Transverse colon (tissue), 3 donors: ENCODE data around the gene TGFB1I1.

Experiments used
- EP300 ChIP-seq: sonication (generic); formaldehyde crosslinking; IDR thresholded peaks from one replicate; pipeline ENCODE4 v1.6.1; 2017; ENCODE audit warnings: antibody characterized with exemption, low read depth
- TF ChIP-seq, protein P1 (sequence below), 5 experiments: fragments of 200-600 bp in 3 of 5; fragments of 450-650 bp in 2 of 5; sonication (generic) in 3 of 5; IDR thresholded peaks; 1 replicate in 2 of 5; 2 replicates in 3 of 5; pipeline ENCODE4 v1.5.1; 2016 to 2017; ENCODE audit warnings: antibody characterized with exemption in 5 of 5, inconsistent platforms in 3 of 5, mild to moderate bottlenecking in 2 of 5, moderate library complexity in 1 of 5

DNA sequence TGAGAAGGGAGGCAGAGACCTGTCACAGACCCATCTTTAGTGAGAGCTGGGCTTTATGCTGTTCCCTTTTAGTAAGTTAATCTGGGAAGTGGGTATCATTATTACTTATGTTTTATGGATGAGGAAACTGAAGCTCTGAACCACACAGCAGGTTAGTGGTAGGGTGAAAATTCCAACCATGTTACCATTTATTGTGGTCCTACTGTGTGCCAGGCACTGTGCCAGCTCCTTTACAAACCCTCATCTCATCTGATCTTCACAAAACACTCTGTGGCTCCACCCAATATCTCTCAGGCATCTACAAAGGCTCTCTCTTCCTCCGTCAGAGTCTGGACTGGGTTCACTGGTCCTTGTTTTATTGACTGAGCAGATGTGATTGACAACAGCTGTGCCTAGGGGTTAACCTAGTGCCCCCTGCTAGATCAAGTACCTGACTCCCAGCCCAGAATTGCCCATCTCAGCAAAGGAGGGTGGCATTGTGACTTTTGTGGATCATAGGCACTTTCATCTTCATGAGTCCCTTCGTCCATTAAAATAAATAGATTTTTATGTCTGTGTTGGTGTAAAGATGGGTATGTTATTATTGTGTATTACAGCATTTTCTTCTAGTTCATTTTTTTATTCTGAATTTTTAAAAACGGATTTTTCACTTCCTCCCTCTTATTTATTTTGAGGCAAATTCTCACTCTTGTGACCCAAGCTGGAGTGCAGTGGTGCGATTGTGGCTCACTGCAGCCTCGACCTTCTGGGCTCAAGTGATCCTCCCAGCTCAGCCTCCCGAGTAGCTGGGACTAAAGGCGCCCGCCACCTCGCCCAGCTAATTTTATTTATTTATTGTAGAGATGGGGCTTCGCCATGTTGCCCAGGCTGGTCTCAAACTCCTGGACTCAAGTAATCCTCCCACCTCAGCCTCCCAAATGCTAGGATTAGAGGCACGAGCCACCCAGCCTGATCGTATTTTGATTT is 3.1 kb downstream of the TGFB1I1 start:
- TF ChIP-seq EP300 = no peak
- TF ChIP-seq, protein P1, sequence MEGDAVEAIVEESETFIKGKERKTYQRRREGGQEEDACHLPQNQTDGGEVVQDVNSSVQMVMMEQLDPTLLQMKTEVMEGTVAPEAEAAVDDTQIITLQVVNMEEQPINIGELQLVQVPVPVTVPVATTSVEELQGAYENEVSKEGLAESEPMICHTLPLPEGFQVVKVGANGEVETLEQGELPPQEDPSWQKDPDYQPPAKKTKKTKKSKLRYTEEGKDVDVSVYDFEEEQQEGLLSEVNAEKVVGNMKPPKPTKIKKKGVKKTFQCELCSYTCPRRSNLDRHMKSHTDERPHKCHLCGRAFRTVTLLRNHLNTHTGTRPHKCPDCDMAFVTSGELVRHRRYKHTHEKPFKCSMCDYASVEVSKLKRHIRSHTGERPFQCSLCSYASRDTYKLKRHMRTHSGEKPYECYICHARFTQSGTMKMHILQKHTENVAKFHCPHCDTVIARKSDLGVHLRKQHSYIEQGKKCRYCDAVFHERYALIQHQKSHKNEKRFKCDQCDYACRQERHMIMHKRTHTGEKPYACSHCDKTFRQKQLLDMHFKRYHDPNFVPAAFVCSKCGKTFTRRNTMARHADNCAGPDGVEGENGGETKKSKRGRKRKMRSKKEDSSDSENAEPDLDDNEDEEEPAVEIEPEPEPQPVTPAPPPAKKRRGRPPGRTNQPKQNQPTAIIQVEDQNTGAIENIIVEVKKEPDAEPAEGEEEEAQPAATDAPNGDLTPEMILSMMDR (IDR thresholded peaks at IDR 0.05) = no peak
